Measurements from ENCODE around the gene PHLDA2.

GRCh38 chr11:2890466-2891294, 38.5 kb downstream of the PHLDA2 start:
- TF ChIP-seq, protein P1, sequence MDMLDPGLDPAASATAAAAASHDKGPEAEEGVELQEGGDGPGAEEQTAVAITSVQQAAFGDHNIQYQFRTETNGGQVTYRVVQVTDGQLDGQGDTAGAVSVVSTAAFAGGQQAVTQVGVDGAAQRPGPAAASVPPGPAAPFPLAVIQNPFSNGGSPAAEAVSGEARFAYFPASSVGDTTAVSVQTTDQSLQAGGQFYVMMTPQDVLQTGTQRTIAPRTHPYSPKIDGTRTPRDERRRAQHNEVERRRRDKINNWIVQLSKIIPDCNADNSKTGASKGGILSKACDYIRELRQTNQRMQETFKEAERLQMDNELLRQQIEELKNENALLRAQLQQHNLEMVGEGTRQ (CRISPR knock-in tag; IDR thresholded peaks at IDR 0.05), result no peak
- TF ChIP-seq XRCC5 (IDR thresholded peaks at IDR 0.05; ENCODE audit: low read depth, low read length), result peak; percentile 54; the same call in 1 of the 2 replicates
- TF ChIP-seq, protein P2, sequence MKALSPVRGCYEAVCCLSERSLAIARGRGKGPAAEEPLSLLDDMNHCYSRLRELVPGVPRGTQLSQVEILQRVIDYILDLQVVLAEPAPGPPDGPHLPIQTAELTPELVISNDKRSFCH (CRISPR knock-in tag; IDR thresholded peaks at IDR 0.05), result no peak
- TF ChIP-seq, protein P2 (tag; IDR thresholded peaks at IDR 0.05), result no peak

Measured in K562 (cell line).